Activated T-helper 17 cell treated with anti-CD3 and anti-CD28 coated beads, Interleukin-2, amount 50 U/mL, for 72 hours (primary cell): ENCODE measurements around the gene B3GNT8. TPM values are rescaled to one million over a fixed set of nuclear protein-coding genes. Genes with fewer than 3 reads are reported as not detected.
A peak's percentile ranks its signal among the peaks of the same experiment; 100 is the strongest.

Experiments used
- ATAC-seq: fragments of 150-1000 bp; cut with Tn5 transposase; replicated peaks from 2 replicates; pipeline ENCODE4 v1.10.0; 2021; ENCODE audit warnings: mild to moderate bottlenecking, moderate library complexity
- H3K27ac Mint-ChIP-seq: one replicate; pipeline ENCODE4 v1.8.0; 2022; ENCODE audit warnings: mixed read lengths
- H3K27me3 Mint-ChIP-seq: one replicate; pipeline ENCODE4 v1.8.0; 2022; ENCODE audit warnings: mixed read lengths
- H3K36me3 Mint-ChIP-seq: one replicate; pipeline ENCODE4 v1.8.0; 2022; ENCODE audit warnings: low read depth, mild to moderate bottlenecking, mixed read lengths
- H3K4me1 Mint-ChIP-seq: one replicate; pipeline ENCODE4 v1.8.0; 2022; ENCODE audit warnings: mixed read lengths
- H3K4me3 Mint-ChIP-seq: one replicate; pipeline ENCODE4 v1.8.0; 2022; ENCODE audit warnings: mild to moderate bottlenecking, mixed read lengths
- H3K9me3 Mint-ChIP-seq: one replicate; pipeline ENCODE4 v1.8.0; 2022; ENCODE audit warnings: mixed read lengths
- total RNA-seq, 2 donors: library from RNA; stranded (reverse); gene quantifications; one replicate each; pipeline ENCODE4 v1.2.3, GENCODE V29; 2022

Gene B3GNT8
- total RNA-seq, 2 donors from 2014 or later: 0.45 to 0.71 TPM

DNA sequence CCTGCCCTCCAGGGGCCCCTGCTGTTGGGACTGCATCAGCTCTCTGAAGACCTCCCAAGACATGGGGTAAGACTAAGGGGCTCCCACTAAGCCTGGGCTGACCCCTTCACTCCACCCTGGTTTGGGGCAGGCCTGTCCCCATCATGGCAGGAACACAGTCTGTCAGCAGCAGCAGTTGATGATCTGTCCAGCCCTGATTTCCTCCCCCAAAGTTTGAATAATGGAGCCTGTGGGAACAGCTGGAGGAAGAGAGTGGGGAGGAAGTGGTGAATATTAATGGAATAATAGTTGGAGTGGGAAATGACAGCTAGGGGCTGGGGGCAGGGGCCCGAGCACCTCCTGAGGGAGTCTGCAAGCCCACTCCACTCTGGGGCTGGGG is 1.3 kb upstream of the B3GNT8 start:
- H3K36me3 Mint-ChIP-seq: peaks cover 51% of the 10 kb centered on the region
- no peaks in the 10 kb centered on the region for H3K9me3 Mint-ChIP-seq
- H3K4me1 Mint-ChIP-seq: peaks cover 12% of the 10 kb centered on the region
- H3K4me3 Mint-ChIP-seq: peak overlapping the region; percentile 84
- no peaks in the 10 kb centered on the region for H3K27me3 Mint-ChIP-seq
- no peak for ATAC-seq
- H3K27ac Mint-ChIP-seq: peak overlapping the region; percentile 94

DNA sequence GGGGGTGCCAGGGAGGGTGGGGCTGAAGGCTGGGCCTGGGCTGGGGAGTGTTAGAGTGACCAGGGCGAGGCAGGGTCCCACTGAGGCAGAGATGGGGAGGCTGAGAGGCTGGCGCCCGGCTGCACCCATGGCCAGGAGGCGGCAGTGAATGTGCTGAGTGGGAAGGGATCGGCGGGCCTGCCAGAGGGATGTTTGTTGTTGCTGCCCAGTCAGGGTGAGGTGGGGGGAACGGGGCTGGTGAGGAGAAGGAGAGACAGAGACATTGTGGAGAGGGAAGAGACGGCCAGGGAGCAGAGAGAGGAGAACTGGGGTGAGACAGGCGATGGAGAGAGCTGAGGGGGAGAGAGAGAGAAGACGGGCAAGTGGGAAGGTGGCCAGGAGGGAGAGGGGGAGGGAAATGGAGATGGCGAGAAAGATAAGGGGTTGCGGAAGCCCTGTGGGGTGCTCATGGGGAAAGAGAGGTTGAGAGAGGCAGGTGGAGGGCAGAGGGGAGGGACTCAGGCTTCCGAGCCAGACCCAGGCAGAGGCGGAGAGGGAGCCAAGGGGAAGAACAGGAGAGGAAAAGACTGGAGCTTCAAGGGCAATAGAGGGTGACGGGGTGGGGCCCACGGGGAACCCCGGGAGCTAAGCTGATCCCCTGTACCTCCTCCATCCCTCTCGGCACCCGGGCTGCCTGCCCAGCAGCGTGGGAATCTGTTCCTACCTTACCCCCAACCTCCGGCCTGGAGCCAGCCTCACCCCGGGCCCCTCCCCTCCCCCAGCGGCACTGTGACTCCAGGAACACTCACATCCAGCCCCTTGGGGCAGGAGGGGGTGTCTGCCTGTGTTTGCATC is 690 bp upstream of the B3GNT8 start:
- peak; percentile 51 for ATAC-seq
- H3K9me3 Mint-ChIP-seq: no peaks in the 10 kb centered on the region
- H3K27ac Mint-ChIP-seq: peak overlapping the region; percentile 94
- peak overlapping the region; percentile 84 for H3K4me3 Mint-ChIP-seq
- no peaks in the 10 kb centered on the region for H3K27me3 Mint-ChIP-seq
- peaks cover 12% of the 10 kb centered on the region for H3K4me1 Mint-ChIP-seq
- H3K36me3 Mint-ChIP-seq: peaks cover 47% of the 10 kb centered on the region

DNA sequence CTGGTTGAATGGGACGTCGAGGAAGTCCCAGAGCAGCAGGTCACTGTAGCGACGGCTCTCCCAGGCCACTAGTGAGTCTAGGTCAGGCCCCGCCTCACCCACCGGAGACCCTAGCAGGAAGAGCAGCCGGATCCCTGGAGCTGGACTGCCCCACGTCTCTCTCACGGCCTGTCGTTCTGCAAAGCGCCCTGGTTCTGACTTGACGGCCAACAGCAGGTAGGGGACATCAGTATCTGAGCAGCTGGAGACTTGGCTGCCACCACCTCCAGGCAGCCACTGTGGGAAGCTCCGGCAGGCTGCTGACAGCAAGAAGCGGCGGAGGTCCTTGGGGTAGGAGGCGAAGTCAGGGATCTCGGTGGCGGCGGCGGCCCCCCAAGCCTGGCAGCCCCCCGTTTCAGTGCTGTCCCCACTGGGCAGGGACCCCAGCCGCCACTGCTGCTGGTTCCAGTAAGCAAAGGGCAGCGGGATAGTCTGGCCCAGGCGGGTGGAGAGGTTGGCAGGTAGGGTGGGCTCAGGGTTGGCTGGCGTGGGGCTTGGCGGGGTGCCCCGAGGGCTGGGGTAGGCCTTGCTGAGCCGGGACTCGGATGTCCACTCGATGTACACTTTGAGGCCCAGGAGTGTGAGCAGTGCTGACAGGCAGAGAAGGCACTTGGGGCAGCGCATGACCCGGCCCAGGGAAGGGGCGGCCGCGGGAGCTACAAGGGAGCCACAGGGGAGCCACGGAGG is 895 bp downstream of the B3GNT8 start:
- peak overlapping the region; percentile 84 for H3K4me3 Mint-ChIP-seq
- H3K4me1 Mint-ChIP-seq: peaks cover 11% of the 10 kb centered on the region
- peak overlapping the region; percentile 94 for H3K27ac Mint-ChIP-seq
- no peak for ATAC-seq
- H3K9me3 Mint-ChIP-seq: no peaks in the 10 kb centered on the region
- H3K27me3 Mint-ChIP-seq: no peaks in the 10 kb centered on the region
- H3K36me3 Mint-ChIP-seq: peaks cover 47% of the 10 kb centered on the region

DNA sequence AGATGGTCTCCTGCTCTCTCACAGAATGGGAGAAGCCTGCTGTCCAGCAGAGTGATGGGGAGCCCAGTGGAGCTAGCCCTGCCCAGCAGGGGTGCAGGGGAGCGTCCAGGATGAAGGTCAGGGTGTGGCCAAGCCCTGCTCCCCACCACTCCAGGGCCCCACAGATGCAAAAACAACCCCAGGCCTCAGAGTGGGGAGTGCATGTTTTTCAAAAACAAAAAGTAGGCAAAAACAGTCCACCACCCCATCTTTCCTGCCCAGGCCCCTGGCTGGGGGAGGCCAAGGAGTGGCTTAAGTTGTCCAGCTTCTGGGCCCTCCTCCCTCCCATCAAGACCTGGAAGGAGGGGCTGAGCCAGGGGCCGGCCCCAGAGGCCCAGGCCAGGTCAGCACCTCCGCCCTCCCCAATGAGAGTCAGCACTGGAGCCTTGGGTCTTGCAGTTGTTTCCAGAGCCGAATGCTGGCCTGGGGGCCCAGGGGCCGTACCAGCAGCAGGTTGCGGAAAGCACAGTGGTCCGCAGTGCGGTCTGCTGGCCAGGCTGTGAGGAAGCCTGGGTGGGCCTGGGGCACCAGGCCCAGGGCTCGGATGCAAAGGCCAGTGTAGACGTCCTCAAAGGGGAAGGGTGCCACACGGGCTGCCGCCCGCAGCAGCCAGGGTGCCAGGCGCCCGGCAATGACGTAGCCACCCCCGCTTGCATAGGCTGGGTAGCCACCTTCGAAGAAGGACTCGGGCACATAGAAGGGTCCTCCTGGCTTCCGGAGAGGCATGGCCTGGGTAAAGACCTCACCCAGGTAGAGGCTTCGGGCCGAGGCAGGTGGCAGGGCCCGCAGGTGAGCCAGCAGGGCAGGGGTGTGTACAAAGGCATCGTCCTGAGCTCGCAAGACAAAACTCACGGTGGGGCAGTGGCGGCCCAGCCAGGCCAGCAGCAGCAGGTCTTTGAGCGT is 1.7 kb downstream of the B3GNT8 start:
- H3K36me3 Mint-ChIP-seq: peaks cover 50% of the 10 kb centered on the region
- no peak for ATAC-seq
- peaks cover 6% of the 10 kb centered on the region for H3K4me1 Mint-ChIP-seq
- H3K27me3 Mint-ChIP-seq: no peaks in the 10 kb centered on the region
- H3K9me3 Mint-ChIP-seq: no peaks in the 10 kb centered on the region
- no peak overlapping the region for H3K27ac Mint-ChIP-seq
- H3K4me3 Mint-ChIP-seq: no peak overlapping the region

DNA sequence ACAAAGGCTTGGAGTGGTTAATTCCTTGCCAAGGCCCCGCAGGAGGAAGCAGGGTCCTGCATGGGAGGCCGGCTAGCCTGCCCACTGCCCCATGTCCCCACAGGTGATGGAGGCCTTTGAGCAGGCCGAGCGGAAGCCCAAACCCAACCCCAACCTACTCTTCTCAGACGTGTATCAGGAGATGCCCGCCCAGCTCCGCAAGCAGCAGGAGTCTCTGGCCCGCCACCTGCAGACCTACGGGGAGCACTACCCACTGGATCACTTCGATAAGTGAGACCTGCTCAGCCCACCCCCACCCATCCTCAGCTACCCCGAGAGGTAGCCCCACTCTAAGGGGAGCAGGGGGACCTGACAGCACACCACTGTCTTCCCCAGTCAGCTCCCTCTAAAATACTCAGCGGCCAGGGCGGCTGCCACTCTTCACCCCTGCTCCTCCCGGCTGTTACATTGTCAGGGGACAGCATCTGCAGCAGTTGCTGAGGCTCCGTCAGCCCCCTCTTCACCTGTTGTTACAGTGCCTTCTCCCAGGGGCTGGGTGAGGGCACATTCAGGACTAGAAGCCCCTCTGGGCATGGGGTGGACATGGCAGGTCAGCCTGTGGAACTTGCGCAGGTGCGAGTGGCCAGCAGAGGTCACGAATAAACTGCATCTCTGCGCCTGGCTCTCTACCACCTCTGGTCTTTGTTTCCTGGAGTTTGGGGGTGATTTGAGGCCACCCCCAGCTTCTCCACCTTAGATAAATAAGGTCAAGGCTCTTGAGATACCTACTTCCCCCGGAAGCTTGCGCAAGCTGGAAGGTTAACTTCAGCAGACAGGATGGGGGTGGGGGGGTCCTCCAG is 2.6 kb downstream of the B3GNT8 start:
- no peak for ATAC-seq
- Mint-ChIP-seq H3K36me3 (peaks cover 53% of the 10 kb centered on the region), H3K27ac (no peak overlapping the region), H3K27me3 (no peaks in the 10 kb centered on the region), H3K4me1 (peaks cover 6% of the 10 kb centered on the region), H3K9me3 (no peaks in the 10 kb centered on the region), H3K4me3 (no peak overlapping the region)

DNA sequence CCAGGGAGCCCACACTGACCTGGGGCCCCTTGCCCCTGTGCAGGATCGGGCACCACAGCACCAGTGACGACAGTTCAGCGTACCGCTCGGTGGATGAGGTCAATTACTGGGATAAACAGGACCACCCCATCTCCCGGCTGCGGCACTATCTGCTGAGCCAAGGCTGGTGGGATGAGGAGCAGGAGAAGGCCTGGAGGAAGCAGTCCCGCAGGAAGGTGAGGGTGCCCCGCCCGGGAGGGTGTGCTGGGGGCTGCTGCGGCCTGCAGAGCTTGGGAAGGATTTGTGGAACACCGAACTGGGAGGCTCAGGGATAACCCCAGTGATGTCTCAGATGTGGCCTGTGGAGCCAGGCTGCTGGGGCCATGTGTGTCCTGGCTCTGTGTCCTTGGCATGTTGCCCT is 4.2 kb downstream of the B3GNT8 start:
- H3K9me3 Mint-ChIP-seq: no peaks in the 10 kb centered on the region
- H3K27ac Mint-ChIP-seq: no peak overlapping the region
- H3K36me3 Mint-ChIP-seq: peaks cover 55% of the 10 kb centered on the region
- H3K4me3 Mint-ChIP-seq: no peak overlapping the region
- H3K27me3 Mint-ChIP-seq: no peaks in the 10 kb centered on the region
- peaks cover 5% of the 10 kb centered on the region for H3K4me1 Mint-ChIP-seq
- ATAC-seq: no peak

DNA sequence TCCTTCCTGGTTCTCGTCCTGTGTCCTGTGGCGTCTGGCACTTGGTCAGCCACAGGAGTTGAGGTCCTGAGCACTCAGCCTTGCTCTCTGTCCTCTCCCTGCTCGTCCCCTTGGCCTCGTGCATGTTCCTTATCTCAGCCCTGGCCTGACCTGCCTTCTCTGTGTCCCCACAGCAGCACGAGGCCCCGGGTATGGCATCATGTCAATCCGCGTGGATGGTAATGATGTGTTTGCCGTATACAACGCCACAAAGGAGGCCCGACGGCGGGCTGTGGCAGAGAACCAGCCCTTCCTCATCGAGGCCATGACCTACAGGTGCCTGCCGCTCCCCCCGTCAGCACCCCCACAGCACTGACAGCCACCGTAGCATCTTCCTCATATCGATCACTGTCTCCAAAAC is 4.7 kb downstream of the B3GNT8 start:
- no peak for ATAC-seq
- Mint-ChIP-seq H3K36me3 (peaks cover 56% of the 10 kb centered on the region), H3K27me3 (no peaks in the 10 kb centered on the region), H3K4me3 (no peak overlapping the region), H3K9me3 (no peaks in the 10 kb centered on the region), H3K27ac (no peak overlapping the region), H3K4me1 (no peaks in the 10 kb centered on the region)

DNA sequence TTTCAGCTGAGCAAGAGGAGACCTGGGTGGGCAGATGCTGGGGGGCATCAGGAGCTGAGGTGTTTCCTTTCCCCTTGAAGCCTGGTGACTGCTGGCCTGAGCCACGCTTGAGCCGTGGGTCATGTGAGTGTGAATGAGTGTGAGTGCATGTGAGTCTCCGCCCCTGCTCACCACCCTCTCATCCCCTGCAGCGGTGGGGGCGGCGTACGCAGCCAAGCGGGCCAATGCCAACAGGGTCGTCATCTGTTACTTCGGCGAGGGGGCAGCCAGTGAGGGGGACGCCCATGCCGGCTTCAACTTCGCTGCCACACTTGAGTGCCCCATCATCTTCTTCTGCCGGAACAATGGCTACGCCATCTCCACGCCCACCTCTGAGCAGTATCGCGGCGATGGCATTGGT is 5.2 kb downstream of the B3GNT8 start:
- no peaks in the 10 kb centered on the region for H3K9me3 Mint-ChIP-seq

DNA sequence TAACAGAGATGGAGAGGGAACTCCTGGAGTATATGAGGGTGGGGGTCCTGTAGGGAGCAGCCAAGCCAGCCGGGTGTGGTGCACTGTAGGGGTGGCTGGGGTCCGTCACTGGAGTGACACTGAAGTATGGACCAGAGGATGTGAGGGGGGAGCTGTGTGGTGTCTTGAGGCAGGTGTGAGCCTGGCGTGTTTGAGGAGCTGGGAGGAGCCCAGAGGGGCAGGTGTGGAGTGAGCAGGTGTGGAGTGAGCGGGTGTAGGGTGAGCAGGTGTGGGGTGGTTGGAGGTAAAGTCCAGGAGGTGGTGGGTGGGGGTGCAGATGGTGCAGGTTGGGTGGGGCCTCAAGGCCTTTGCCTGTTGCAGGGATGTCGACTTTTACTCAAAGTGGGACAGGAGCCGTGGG is 5.9 kb downstream of the B3GNT8 start:
- H3K27ac Mint-ChIP-seq: peak overlapping the region; percentile 74
- no peak for ATAC-seq
- no peak overlapping the region for H3K4me3 Mint-ChIP-seq

More for the DNA sequence above, 5.2 kb downstream of the B3GNT8 start:
- Mint-ChIP-seq H3K27me3 (no peaks in the 10 kb centered on the region), H3K4me1 (no peaks in the 10 kb centered on the region), H3K36me3 (peaks cover 60% of the 10 kb centered on the region), H3K27ac (peak overlapping the region; percentile 74), H3K4me3 (no peak overlapping the region)
- no peak for ATAC-seq

DNA sequence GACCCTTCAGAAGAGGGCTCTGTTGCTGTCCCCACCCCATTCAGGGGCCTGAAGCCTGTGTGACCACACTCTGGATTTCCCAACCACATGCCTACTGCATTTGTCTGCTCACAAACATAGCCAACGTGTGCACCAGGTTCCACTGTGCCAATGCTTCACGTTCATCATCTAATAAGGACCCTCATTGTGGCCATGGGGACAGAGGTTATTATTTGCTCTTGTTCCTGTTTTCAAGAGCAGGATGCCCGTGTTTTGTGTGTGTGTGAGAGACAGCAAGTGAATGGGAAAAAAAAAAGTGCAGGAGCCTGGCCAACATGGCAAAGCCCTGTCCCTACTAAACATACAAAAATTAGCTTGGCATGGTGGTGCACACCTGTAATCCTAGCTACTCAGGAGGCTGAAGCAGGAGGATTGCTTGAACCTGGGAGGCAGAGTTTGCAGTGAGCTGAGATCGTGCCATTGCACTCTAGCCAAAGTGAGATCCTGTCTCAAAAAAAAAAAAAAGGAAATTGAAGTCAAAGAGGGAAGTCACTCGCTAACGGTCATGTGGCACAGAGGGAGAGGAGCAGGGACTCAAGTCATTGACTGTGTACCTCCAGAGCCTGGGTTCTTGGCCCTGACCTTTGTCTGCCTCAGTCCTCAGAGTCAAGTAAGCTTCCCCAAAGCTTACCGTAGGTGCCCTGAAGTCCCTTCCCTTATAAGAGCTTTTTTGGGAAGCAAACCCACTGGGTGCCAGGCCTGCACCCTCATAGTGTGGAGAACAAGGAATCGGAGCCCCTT is 6.9 kb downstream of the B3GNT8 start:
- no peaks in the 10 kb centered on the region for H3K9me3 Mint-ChIP-seq
- ATAC-seq: no peak
- H3K36me3 Mint-ChIP-seq: peaks cover 74% of the 10 kb centered on the region
- H3K27me3 Mint-ChIP-seq: no peaks in the 10 kb centered on the region
- no peaks in the 10 kb centered on the region for H3K4me1 Mint-ChIP-seq
- H3K27ac Mint-ChIP-seq: no peak overlapping the region
- no peak overlapping the region for H3K4me3 Mint-ChIP-seq

More for the DNA sequence above, 5.9 kb downstream of the B3GNT8 start:
- H3K4me1 Mint-ChIP-seq: no peaks in the 10 kb centered on the region
- H3K36me3 Mint-ChIP-seq: peaks cover 64% of the 10 kb centered on the region
- H3K27me3 Mint-ChIP-seq: no peaks in the 10 kb centered on the region
- H3K9me3 Mint-ChIP-seq: no peaks in the 10 kb centered on the region

DNA sequence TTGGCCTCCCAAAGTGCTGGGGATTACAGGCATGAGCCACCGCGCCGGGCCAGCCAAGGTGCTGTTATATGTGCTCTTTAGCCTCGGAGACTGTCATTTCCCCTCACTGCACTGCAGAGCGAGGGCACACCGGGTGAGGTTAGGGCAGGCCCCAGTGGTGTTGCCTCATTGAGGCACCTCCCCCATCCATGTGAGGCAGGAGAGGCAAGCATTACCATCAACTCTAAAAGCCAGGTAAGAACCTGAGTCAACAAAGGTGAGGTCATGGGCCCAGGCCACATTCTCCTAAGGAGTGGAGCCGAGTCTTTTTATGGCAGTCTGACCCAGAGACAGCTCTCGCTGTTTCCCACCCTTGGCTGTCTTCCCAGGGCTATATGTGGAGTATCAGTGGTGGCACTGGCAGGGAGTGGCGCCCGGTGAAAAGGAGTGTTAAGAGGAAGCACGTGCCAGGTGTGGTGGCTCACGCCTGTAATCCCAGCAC is 10.9 kb downstream of the B3GNT8 start:
- Mint-ChIP-seq H3K27ac (no peak overlapping the region), H3K27me3 (no peaks in the 10 kb centered on the region), H3K36me3 (peaks cover 88% of the 10 kb centered on the region), H3K9me3 (no peaks in the 10 kb centered on the region), H3K4me3 (no peak overlapping the region), H3K4me1 (no peaks in the 10 kb centered on the region)
- no peak for ATAC-seq

DNA sequence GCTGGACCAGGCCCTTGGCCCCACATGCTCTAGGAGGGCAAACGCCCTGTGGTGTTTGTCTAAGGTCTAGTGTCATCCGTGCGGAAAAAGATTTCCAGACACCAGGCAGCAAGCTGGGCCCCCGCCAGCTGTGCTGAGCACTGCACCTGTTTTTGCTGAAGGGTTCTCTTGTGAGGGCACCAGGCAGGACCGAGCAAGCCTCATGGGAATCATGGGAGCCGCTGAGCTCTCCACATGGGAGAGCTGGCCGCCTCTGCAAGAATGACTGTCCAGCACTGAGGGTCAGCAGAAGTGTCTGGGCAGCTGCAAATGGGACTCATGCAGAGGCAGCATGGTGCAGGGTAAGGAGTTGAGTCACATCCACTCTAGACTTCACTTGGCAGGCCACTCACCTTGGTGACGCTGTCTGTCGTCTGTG is 12.0 kb downstream of the B3GNT8 start:
- ATAC-seq: no peak
- Mint-ChIP-seq H3K36me3 (peaks cover 85% of the 10 kb centered on the region), H3K27ac (no peak overlapping the region), H3K27me3 (no peaks in the 10 kb centered on the region), H3K9me3 (no peaks in the 10 kb centered on the region), H3K4me1 (no peaks in the 10 kb centered on the region), H3K4me3 (no peak overlapping the region)

DNA sequence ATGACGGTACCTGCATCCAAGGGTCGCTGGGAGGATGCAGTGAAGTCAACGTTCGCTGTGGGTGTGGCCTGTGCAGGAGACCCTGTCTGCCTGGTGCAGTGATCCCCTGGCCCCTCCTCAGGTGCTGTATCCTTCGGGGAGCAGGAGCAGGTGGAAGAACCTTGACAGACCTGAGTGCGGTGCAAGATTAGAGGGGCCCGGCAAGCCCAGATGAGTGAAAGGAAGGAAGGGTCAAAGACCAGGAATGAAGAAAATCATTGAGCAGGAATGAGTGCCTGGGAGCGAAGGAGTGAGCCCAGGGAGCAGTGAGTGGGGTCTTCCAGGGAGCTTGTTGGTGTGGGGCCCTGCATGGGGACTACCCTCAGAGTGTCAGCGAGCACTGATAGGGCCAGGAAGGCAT is 12.7 kb downstream of the B3GNT8 start:
- no peak for ATAC-seq
- Mint-ChIP-seq H3K9me3 (no peaks in the 10 kb centered on the region), H3K36me3 (peaks cover 83% of the 10 kb centered on the region), H3K27me3 (no peaks in the 10 kb centered on the region), H3K27ac (no peak overlapping the region), H3K4me3 (no peak overlapping the region), H3K4me1 (peaks cover 1% of the 10 kb centered on the region)
